ENCODE data around the gene FAHD1.

DNA sequence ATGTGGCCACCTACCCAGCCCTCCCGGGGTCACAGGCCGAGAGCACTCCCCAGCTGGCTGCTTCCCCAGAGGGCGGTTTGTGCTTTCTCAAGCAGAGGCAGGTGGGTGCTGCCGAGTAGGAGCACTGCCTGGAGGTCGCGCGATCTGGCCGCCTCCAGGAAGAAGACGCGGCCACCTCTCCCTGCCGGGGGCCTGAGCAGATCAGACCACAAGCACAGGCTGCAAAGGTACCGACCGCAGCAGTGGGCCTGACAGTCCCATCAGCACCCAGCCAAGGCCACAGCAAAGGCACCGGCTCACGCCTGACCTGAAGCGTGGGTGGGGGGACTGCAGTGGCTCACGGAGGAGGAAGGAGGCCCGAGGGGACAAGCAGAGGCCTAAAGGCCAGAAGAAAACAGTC is 18.3 kb upstream of the FAHD1 start:
- no peak for TF ChIP-seq POLR2A (IDR thresholded peaks at IDR 0.05)
- TF ChIP-seq, protein P1, sequence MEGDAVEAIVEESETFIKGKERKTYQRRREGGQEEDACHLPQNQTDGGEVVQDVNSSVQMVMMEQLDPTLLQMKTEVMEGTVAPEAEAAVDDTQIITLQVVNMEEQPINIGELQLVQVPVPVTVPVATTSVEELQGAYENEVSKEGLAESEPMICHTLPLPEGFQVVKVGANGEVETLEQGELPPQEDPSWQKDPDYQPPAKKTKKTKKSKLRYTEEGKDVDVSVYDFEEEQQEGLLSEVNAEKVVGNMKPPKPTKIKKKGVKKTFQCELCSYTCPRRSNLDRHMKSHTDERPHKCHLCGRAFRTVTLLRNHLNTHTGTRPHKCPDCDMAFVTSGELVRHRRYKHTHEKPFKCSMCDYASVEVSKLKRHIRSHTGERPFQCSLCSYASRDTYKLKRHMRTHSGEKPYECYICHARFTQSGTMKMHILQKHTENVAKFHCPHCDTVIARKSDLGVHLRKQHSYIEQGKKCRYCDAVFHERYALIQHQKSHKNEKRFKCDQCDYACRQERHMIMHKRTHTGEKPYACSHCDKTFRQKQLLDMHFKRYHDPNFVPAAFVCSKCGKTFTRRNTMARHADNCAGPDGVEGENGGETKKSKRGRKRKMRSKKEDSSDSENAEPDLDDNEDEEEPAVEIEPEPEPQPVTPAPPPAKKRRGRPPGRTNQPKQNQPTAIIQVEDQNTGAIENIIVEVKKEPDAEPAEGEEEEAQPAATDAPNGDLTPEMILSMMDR (IDR thresholded peaks at IDR 0.05) = no peak
